GM19351 (cell line): ENCODE results near the gene RAVER2.

ENCODE experiments used
- ATAC-seq: cut with Tn5 transposase; IDR thresholded peaks from one replicate; pipeline ENCODE4 v1.9.1; 2021; ENCODE audit warnings: mild to moderate bottlenecking, moderate library complexity; ENCODE audit not compliant: unreplicated experiment

The RAVER2 gene

DNA sequence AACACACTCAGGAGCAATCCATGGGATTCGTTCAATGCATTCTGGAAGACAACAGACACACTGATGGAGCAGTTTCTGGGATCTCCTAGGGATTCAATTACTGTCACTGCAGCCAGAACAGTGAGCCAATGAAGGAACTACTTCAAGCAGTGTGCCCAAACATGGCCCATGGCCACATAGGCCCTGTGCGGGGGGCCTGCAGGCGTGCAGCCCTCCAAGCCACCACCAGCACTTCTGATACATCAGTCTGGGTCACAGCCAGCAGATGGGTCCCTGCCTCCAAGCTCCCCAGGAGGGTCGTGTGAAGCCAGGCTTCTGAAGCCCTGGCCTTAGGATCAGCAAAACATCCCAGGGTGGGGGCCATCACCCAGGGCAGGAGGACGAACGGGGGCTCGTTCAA lies 99.3 kb downstream of the RAVER2 start:
- ATAC-seq: no peak

DNA sequence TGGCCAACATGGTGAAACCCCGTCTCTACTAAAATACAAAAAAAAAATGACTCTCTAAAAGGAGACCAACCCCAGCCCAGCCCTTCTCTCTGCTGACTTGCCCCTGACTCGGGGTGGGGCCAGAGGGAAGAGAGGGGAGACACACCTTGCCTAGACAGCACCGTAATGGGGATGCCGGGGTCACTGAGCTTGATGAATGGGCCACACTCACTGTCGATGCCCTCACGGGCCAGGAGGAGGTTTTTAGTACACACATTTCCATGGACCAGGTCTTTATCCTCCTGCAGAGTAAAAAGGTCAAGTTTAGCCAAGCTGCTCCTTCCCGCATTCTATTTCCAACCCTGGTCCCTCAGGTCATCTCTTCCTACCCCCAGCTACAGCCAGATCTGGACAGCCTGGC lies 99.7 kb downstream of the RAVER2 start:
- no peak for ATAC-seq

- ATAC-seq: no peak
Observed at GRCh38 chr1:64845831-64846425, 101.1 kb downstream of the RAVER2 start.

DNA sequence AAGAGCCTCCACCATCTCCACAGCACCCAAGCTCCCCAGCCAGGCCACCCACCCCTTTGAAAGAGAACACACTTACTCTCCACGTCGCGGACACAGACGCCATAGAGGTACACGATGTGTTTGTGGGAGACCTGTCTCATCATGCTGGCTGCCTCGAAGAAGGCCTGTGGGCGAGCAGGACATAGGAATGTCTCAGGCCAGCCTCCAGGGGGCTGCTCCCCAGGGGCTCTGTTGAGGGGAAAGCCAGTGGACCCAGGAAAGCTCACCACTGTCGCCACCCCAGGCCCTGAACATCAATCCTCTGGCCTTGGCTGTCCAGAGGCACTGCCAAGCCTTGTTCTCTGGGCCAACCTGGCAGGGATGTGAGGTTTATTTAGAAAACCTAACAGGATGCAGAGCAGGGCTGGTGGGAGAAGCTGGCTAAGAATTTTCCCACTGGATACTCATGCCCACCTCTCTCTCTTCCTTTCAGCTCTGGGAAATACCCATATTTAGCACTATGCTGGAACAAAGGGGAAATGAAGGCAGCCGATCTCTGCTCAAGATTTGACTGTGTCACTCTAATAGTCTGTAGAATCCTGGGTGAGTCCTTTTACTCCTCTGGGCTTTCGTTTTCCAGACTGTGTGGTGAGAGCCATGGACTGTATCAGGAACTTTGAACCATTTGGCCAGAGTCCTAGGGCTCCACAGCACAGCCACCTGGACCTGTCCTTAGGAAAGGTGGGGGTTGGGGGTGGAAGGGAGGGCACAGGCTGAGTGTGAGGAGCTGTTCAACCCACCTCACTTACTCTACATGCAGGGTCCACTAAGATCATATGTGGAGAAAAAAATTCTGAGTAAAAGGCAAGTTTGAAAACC lies 101.9 kb downstream of the RAVER2 start:
- no peak for ATAC-seq

GRCh38 chr1:64847666-64848065 lies 102.8 kb downstream of the RAVER2 start:
- no peak for ATAC-seq

GRCh38 chr1:64848136-64848535 lies 103.3 kb downstream of the RAVER2 start:
- ATAC-seq: no peak

- no peak for ATAC-seq
Observed at GRCh38 chr1:64848803-64849202, 103.9 kb downstream of the RAVER2 start.

DNA sequence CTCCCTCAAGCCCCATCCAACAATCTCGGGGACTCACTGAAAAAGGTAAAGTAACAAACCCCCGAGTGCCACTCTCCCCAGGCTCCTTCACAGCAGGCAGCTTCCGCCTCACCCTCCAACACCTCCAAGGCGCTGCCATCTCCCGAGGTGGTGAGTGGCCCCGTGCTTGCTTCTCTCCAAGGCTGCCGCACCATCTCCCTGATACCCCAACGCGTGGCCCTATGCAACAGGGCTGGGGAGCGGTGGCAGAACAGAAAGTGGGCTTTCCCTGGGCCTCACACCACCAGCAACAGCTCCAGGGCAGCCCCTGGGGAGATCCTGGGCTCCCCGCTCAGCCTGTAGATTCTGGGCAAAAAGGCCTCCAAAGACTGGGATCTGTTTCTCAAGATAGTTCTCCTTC lies 105.1 kb downstream of the RAVER2 start:
- ATAC-seq: no peak

DNA sequence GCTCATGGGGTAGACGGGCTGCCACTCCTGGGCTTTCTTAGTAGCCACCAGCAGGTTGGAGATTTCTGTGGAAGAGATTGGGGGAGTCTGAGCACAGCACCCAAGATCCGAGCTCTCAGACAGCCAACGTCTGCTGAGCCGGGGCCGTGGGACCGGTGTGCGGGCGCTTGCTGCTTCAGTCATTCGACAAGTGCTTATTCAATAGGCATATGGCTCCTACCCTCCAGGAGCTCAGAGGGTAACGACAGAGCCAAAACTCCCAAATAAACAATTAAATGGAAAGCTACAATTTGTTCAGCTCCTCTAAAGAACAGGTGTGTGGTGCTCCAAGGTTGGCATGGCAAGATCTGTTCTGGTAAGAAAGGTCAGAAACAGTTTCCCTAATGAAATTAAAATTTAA lies 106.0 kb downstream of the RAVER2 start:
- no peak for ATAC-seq

DNA sequence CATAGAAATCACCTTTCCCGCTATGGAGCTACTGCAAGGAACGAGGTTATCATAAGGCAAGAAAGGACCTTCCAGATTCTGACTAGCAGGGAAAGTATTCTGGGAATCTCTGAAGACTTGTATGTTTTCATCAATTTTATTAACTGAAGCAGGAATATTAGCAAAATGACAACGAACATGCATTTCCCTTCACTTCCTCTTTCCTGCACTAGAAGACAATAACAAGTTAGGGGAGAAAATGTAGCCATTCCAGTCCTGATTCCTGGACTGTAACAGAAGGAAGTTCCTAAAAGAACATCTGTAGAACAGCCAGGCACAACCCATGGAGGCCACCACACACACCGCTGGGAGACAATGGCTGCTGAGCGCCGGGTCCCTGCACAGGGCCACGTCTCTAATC lies 106.8 kb downstream of the RAVER2 start:
- ATAC-seq: no peak

DNA sequence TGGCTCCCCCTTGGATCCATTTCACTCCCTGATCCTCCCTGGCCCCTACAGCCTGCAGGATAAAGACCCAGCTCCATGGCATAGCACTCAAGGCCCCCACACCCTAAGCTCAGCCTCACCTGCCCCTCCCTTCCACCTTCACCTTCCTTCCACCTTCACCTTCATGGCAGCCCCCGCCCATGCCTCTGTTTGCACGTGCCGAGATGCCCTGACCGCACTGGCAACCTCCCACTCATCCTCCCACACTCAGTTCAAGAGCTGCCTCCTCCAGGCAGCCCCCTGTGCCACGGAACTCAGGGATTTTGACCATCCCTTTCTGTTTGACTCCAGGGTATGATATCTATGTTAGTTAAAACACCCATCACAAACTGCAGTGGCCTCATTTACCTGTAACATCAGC lies 109.8 kb downstream of the RAVER2 start:
- ATAC-seq: no peak

DNA sequence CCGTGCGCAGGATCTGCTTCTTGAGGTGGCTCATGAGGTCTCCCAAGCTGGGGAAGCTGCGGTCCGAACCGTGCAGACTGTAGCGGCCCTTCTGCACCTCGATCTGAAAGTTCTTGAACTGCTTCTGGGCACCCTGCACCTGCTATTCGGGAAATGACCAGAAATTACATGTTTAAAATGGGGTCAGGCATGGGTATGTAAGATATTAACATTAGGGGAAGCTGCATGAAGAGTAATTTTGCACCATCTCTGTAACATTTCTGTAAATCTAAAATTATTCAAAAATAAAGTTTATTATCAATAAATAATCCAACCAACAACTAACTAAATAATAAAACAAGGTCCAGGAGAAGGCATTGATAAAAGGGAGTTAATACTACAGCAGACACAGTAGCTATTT lies 110.7 kb downstream of the RAVER2 start:
- ATAC-seq: no peak

GRCh38 chr1:64856553-64856952 lies 111.7 kb downstream of the RAVER2 start:
- no peak for ATAC-seq

GRCh38 chr1:64857347-64857746 lies 112.5 kb downstream of the RAVER2 start:
- ATAC-seq: no peak

- ATAC-seq: no peak
Observed at GRCh38 chr1:64861611-64862010, 116.7 kb downstream of the RAVER2 start.

GRCh38 chr1:64864018-64864940 lies 119.4 kb downstream of the RAVER2 start:
- peak; percentile 99 for ATAC-seq

- ATAC-seq: no peak
Observed at GRCh38 chr1:64865105-64865757, 120.4 kb downstream of the RAVER2 start.

- no peak for ATAC-seq
Observed at GRCh38 chr1:64866689-64867088, 121.8 kb downstream of the RAVER2 start.

DNA sequence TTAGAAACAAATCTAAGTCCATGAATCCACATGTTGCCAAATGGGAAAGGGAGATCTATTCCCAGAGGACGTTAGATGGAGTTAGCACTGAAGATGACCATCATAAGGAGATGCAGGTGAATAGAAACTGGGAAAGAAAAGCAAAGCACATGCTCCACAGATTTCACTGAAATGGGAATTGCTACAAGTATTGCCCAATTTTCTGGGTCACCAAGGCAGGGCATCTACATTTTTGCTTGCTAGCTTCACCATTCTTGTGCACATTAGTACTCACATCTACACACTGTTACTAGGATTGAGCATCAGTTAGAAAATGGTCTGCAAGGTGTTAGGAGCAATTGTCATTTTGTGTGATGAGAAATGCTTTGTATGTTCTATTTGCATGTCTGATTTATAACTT lies 122.4 kb downstream of the RAVER2 start:
- ATAC-seq: no peak

DNA sequence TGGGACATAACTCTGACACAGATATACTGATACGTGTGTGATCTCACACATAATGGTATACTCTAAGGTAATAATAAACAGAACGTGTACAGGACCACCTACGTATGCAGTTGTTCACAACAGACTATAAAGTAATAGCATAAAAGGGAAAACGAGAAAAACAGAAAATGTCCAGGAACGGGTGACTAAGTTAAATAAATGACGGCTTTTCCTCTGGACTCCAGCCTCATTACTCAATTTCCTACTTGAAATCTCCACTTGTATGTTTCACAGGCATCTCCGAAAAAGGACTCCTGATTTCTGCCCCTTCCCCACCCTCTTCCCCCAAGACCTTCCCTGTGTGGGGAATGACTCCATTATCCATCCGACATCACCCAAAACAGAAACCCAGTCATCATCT lies 126.4 kb downstream of the RAVER2 start:
- no peak for ATAC-seq

DNA sequence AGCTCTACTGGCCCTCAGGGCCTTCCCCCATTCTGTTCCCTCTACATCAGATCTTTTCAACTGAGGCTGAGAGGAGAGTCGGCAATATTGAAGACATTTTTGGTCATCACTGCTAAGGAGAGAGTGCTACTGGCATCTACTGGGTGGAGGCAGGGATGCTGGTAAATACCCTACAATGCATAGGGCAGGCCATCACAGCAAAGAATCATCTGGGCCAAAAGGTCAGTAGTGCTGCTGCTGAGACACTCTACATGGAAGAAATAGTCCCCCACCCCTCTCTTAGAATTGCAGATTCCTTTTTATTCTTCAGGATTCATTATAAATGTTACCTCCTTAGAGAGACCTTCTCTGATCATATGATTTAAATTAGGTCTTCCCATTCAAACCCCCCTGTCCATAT lies 127.2 kb downstream of the RAVER2 start:
- no peak for ATAC-seq
